Chondrocyte (in vitro differentiated cells): Measurements from ENCODE around the gene PKD1. TPM values are rescaled to one million over a fixed set of nuclear protein-coding genes. Genes with fewer than 3 reads are reported as not detected.
"Not testable (repeated sequence)": the region's sequence is repeated elsewhere in the genome, so short reads cannot be mapped to it uniquely, and the experiment has no call there.

ENCODE experiments used
- DNase-seq: peaks from one replicate; pipeline ENCODE4 v3.0.0; 2021; ENCODE audit warnings: mixed read lengths, low spot score
- H3K27ac Mint-ChIP-seq: one replicate; pipeline ENCODE4 v1.8.0; 2021; ENCODE audit warnings: mild to moderate bottlenecking, moderate library complexity, mixed read lengths; ENCODE audit not compliant: unreplicated experiment
- H3K27me3 Mint-ChIP-seq: 2 replicates; pipeline ENCODE4 v1.8.0; 2021; ENCODE audit warnings: low read depth, mixed read lengths
- H3K36me3 Mint-ChIP-seq: 2 replicates; pipeline ENCODE4 v1.8.0; 2021; ENCODE audit warnings: low read depth, mixed read lengths
- H3K4me1 Mint-ChIP-seq: 2 replicates; pipeline ENCODE4 v1.8.0; 2021; ENCODE audit warnings: low read depth, mild to moderate bottlenecking, mixed read lengths
- H3K4me3 Mint-ChIP-seq: one replicate; pipeline ENCODE4 v1.8.0; 2021; ENCODE audit warnings: mild to moderate bottlenecking, moderate library complexity, mixed read lengths; ENCODE audit not compliant: unreplicated experiment
- H3K9me3 Mint-ChIP-seq: 2 replicates; pipeline ENCODE4 v1.8.0; 2021; ENCODE audit warnings: low read depth, mixed read lengths
- total RNA-seq: library from RNA; stranded (reverse); gene quantifications from 3 replicates; pipeline ENCODE4 v1.2.1, GENCODE V29; 2021
- TF ChIP-seq, protein P1 (sequence below): fragments of 200-600 bp; sonication (generic); IDR thresholded peaks from 2 replicates; pipeline ENCODE4 v1.5.0; 2021; ENCODE audit warnings: antibody characterized with exemption, mild to moderate bottlenecking, moderate library complexity

Gene PKD1
- total RNA-seq, 1 donor from 2014 or later: 230 TPM

DNA sequence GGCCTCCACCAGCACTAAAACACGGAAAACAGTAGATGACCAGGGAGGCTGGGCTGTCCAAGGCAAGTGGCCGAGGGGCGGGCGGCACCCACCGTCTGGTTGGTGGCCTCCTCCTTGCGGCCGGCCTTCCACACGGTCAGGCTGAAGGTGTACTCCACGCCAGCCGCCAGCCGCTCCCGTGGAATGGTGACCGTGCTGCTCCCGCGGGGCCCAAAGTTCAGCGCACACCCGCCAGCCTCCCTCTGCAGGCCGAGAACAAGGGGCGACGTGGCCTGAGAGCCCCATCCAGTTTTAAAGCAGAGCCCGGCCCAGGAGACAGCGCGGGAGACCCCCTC, 27.9 kb downstream of the PKD1 start:
- H3K4me1 Mint-ChIP-seq, H3K36me3 Mint-ChIP-seq: not testable (repeated sequence)

DNA sequence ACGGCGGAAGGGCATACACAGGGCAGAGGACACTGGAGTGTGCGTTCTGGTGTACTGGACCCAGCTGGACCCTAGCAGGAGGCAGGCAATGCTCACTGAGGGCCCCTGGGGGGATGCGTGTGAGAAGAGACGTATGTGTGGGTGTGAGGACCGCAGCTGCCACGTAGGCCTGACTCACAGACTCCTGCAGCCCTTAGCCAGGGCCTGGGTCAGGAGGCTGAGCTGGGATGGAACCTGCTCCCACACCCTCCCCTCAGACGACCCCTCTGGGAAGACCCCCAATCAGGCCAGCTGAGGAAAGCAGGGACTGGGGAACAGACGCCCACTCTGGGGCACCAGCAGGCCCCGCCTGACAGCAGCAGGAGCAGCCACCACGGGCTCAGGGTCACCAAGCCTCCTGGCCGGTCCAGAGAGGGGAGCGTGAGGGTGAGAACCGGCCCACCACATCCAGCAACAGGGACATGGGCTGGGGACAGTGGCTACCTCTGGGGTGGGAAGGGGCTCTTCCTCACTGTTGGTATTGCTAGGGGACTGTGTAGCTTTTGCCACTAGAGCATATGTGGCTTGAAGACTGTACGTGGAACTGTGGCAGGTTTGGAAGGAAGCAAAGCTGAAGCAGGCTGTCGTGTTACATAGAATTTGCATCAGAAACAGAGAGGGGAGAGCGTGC, 28.4 kb downstream of the PKD1 start:
- H3K4me3 Mint-ChIP-seq, H3K27me3 Mint-ChIP-seq, H3K9me3 Mint-ChIP-seq, H3K4me1 Mint-ChIP-seq, H3K36me3 Mint-ChIP-seq, DNase-seq: not testable (repeated sequence)
- peak overlapping the region; percentile 65 for H3K27ac Mint-ChIP-seq

More for the DNA sequence above, 27.9 kb downstream of the PKD1 start:
- DNase-seq, H3K9me3 Mint-ChIP-seq, H3K4me3 Mint-ChIP-seq, H3K27ac Mint-ChIP-seq, H3K27me3 Mint-ChIP-seq: not testable (repeated sequence)

DNA sequence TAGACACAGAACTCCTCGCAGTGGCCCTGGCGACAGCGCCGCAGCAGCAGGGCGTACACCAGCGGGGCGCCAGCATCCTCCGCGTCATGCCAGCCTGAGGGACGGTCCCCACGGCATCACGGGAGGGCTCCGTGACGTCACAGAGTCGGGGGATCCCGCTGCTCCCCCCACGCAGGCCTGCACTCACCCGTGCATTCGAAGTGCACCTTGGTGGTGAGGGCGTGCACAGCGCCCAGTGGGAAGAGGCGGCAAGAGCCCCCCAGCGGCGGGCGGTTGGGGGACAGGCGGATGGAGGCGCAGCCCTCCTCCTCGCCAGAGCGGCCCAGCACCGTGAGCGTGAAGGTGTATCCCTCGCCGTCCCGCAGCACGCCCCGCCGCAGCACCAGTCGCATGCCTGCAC, 29.5 kb downstream of the PKD1 start:
- H3K4me3 Mint-ChIP-seq, H3K27ac Mint-ChIP-seq, H3K4me1 Mint-ChIP-seq, H3K36me3 Mint-ChIP-seq, DNase-seq, H3K9me3 Mint-ChIP-seq, H3K27me3 Mint-ChIP-seq: not testable (repeated sequence)

DNA sequence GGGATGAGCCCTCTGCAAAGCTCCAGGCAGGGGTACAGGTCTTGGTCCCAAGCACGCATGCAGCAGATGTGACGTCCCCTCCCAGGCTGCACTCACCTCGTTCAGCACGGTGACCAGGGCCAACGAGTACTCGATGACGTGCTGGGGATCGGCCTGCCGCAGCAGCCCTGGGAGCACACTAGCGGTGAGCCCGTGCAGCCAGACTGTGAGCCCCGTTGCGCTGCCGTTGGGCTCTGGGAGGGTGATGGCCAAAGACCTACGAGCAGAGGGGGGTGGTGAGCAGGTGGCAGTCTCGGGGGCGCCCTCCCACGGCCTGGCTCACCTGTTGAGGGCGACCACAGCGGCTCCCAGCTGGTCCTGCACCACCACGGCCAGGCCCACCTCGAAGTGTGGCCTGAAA, 29.9 kb downstream of the PKD1 start:
- not testable (repeated sequence) for H3K9me3 Mint-ChIP-seq, H3K27me3 Mint-ChIP-seq, H3K27ac Mint-ChIP-seq, H3K4me3 Mint-ChIP-seq, DNase-seq, H3K36me3 Mint-ChIP-seq, H3K4me1 Mint-ChIP-seq

DNA sequence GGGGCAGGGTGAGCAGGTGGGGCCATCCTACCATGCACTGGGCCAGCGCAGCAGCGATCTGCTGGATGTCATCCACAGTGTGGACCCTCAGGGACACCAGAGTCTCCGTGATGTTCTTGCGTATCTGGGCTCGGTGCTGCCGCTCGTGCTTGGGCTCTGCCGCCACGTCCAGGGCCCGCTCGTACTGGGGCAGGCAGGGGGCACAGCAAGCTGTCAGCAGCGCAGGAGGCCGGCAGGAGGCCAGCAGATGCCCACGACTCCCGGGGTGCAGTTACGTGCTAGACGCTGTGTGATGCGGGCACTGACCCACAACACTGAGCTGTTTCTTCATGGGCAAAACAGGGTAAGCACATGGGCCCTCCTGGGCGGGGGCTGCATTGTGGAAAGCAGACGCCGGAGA, 30.4 kb downstream of the PKD1 start:
- DNase-seq, H3K4me3 Mint-ChIP-seq, H3K27me3 Mint-ChIP-seq, H3K27ac Mint-ChIP-seq, H3K36me3 Mint-ChIP-seq, H3K4me1 Mint-ChIP-seq, H3K9me3 Mint-ChIP-seq: not testable (repeated sequence)

DNA sequence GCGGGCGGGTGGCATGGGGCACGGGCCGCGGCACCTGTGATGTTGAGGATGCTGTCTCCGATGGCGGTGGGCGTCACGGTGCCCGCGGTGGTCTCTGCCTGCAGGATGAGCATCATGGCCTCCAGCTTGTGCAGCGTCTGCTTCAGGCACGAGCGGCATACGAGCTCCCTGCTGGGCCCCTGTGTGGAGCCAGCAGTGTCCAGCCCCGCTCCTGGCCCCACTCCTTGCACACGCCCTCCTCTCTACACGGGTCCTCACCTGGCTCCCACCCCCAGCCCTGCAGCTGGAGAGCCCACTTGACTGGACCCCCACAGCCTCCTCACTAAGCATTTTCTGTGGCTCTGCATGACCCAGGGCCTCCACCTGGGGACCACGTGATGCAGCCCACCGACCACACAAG, 31.2 kb downstream of the PKD1 start:
- not testable (repeated sequence) for H3K36me3 Mint-ChIP-seq, H3K4me1 Mint-ChIP-seq, H3K4me3 Mint-ChIP-seq, H3K9me3 Mint-ChIP-seq, H3K27ac Mint-ChIP-seq, H3K27me3 Mint-ChIP-seq, DNase-seq

DNA sequence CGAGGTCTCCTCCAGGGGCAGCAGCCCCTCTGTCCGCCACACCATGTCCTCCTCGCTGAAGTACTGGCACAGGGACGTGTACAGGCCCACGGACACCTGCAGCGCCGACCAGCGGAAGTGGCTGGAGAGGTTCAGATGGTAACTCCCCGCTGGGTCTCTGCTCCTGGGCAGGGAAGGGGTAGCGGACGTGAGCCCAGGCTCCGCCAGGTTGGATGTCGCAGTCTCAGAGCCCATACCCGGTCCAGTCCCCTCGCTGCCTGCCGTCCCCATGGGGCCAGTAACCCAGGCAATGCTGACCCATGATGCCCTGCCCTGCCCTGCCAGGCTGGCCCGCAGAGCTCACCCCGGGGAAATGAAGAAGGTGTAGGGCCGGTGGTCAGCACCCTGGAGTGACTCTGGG, 33.2 kb downstream of the PKD1 start:
- no peak overlapping the region for H3K4me3 Mint-ChIP-seq
- TF ChIP-seq, protein P1, sequence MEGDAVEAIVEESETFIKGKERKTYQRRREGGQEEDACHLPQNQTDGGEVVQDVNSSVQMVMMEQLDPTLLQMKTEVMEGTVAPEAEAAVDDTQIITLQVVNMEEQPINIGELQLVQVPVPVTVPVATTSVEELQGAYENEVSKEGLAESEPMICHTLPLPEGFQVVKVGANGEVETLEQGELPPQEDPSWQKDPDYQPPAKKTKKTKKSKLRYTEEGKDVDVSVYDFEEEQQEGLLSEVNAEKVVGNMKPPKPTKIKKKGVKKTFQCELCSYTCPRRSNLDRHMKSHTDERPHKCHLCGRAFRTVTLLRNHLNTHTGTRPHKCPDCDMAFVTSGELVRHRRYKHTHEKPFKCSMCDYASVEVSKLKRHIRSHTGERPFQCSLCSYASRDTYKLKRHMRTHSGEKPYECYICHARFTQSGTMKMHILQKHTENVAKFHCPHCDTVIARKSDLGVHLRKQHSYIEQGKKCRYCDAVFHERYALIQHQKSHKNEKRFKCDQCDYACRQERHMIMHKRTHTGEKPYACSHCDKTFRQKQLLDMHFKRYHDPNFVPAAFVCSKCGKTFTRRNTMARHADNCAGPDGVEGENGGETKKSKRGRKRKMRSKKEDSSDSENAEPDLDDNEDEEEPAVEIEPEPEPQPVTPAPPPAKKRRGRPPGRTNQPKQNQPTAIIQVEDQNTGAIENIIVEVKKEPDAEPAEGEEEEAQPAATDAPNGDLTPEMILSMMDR: no peak
- H3K36me3 Mint-ChIP-seq: peaks cover 6% of the 10 kb centered on the region
- H3K4me1 Mint-ChIP-seq: no peaks in the 10 kb centered on the region
- H3K27me3 Mint-ChIP-seq: no peaks in the 10 kb centered on the region
- H3K27ac Mint-ChIP-seq: no peak overlapping the region
- no peaks in the 10 kb centered on the region for H3K9me3 Mint-ChIP-seq
- no peak for DNase-seq

DNA sequence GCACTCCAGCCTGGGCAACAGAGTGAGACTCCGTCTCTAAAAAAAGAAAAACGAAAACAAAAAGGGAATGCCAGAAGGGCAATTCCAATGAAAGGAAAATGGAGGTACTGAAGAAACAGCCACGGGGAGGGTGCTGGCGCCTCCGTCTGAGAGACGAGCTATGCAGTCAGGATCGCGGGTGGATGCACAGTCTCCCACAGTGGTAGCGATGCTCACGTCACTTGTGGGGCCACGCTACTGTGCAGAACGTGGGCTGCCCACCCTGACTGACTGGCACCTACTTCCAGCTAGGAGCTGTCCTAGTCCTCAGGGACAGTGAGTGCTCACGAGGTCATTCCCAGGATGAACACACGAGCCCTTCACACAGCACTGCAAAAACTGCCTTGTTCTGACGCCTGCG, 34.1 kb downstream of the PKD1 start:
- not testable (repeated sequence) for H3K4me1 Mint-ChIP-seq, H3K4me3 Mint-ChIP-seq, DNase-seq, H3K27ac Mint-ChIP-seq, H3K36me3 Mint-ChIP-seq, H3K9me3 Mint-ChIP-seq, H3K27me3 Mint-ChIP-seq

DNA sequence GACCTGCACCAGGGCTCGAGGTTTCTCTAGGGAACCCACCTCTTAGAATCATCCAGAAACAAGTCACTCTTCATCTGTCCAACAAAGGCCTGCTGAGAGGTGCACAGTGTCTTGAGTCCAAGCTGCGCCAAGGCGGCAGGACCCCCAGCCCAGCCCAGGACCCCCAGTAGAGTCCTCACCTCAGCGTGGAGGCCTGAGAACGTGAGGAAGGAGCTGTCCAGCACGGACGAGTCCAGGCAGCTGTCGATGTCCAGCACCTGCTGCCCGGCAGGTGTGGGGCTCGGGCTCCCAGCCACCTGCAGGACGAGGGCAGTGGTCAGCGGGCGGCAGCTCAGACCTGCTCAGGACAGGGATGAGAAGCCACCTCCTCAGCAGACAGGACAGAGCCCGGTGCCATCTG, 38.0 kb downstream of the PKD1 start:
- not testable (repeated sequence) for DNase-seq, H3K9me3 Mint-ChIP-seq, H3K27ac Mint-ChIP-seq, H3K4me3 Mint-ChIP-seq, H3K27me3 Mint-ChIP-seq, H3K4me1 Mint-ChIP-seq
- H3K36me3 Mint-ChIP-seq: peaks cover 16% of the 10 kb centered on the region
